OCI-M2 (cell line): ENCODE measurements around the gene PNLIPRP3.

Experiments
- DNase-seq: peaks from one replicate; lab custom pipeline; 2025; ENCODE audit not compliant: unreplicated experiment; lab: John Stamatoyannopoulos, UW

Gene PNLIPRP3

GRCh38 chr10:116450861-116451260 lies 23.2 kb downstream of the PNLIPRP3 start:
- DNase-seq: no peak

GRCh38 chr10:116451711-116452337 lies 24.2 kb downstream of the PNLIPRP3 start:
- DNase-seq: no peak

GRCh38 chr10:116452338-116452720 lies 24.7 kb downstream of the PNLIPRP3 start:
- DNase-seq: no peak

GRCh38 chr10:116457488-116457887 lies 29.8 kb downstream of the PNLIPRP3 start:
- DNase-seq: no peak

GRCh38 chr10:116460219-116460618 lies 32.6 kb downstream of the PNLIPRP3 start:
- no peak for DNase-seq

GRCh38 chr10:116461680-116462079 lies 34.0 kb downstream of the PNLIPRP3 start:
- no peak for DNase-seq

GRCh38 chr10:116464257-116464656 lies 36.6 kb downstream of the PNLIPRP3 start:
- DNase-seq: no peak

GRCh38 chr10:116465546-116465945 lies 37.9 kb downstream of the PNLIPRP3 start:
- no peak for DNase-seq

- no peak for DNase-seq
These were observed 39.2 kb downstream of the PNLIPRP3 start for GRCh38 chr10:116466715-116467422.

GRCh38 chr10:116469437-116469836 lies 41.8 kb downstream of the PNLIPRP3 start:
- no peak for DNase-seq

GRCh38 chr10:116470071-116470470 lies 42.4 kb downstream of the PNLIPRP3 start:
- no peak for DNase-seq

- DNase-seq: no peak
These were observed 43.2 kb downstream of the PNLIPRP3 start for GRCh38 chr10:116470768-116471415.

GRCh38 chr10:116472891-116473290 lies 45.2 kb downstream of the PNLIPRP3 start:
- no peak for DNase-seq

GRCh38 chr10:116475866-116476265 lies 48.2 kb downstream of the PNLIPRP3 start:
- DNase-seq: no peak

- DNase-seq: no peak
These were observed 48.8 kb downstream of the PNLIPRP3 start for GRCh38 chr10:116476461-116476860.

- no peak for DNase-seq
These were observed 50.5 kb downstream of the PNLIPRP3 start for GRCh38 chr10:116477986-116478664.

- no peak for DNase-seq
These were observed 59.3 kb downstream of the PNLIPRP3 start for GRCh38 chr10:116486770-116487448.

GRCh38 chr10:116487522-116488430 lies 60.1 kb downstream of the PNLIPRP3 start:
- no peak for DNase-seq

GRCh38 chr10:116489460-116489859 lies 61.8 kb downstream of the PNLIPRP3 start:
- no peak for DNase-seq

- DNase-seq: no peak
These were observed 62.5 kb downstream of the PNLIPRP3 start for GRCh38 chr10:116490028-116490662.
